WTC11 (cell line): ENCODE data around the gene CLEC16A.

Experiments used
- ATF2 ChIP-seq: sonication (generic); formaldehyde crosslinking; IDR thresholded peaks from 2 replicates; pipeline ENCODE4 v1.8.1; 2022; ENCODE audit warnings: low read depth, missing genetic modification reagents, borderline replicate concordance
- ATF3 ChIP-seq: sonication (generic); formaldehyde crosslinking; conservative IDR thresholded peaks from 2 replicates; pipeline ENCODE4 v1.8.1; 2022; ENCODE audit warnings: mild to moderate bottlenecking, missing genetic modification reagents
- CTCF ChIP-seq: fragments of 200-600 bp; IDR thresholded peaks from 2 replicates; pipeline ENCODE4 v1.8.0; 2022; ENCODE audit warnings: antibody characterized with exemption
- IRF2 ChIP-seq: sonication (generic); formaldehyde crosslinking; IDR thresholded peaks from 2 replicates; pipeline ENCODE4 v1.8.0; 2022; ENCODE audit warnings: low read depth, missing genetic modification reagents, borderline replicate concordance
- NR2C2 ChIP-seq: sonication (generic); formaldehyde crosslinking; IDR thresholded peaks from 2 replicates; pipeline ENCODE4 v1.8.0; 2022; ENCODE audit warnings: mild to moderate bottlenecking, missing genetic modification reagents
- USF2 ChIP-seq: sonication (generic); formaldehyde crosslinking; IDR thresholded peaks from 2 replicates; pipeline ENCODE4 v1.8.1; 2023; ENCODE audit warnings: mild to moderate bottlenecking, missing genetic modification reagents, moderate library complexity
- ZNF138 ChIP-seq: sonication (generic); formaldehyde crosslinking; conservative IDR thresholded peaks from 2 replicates; pipeline ENCODE4 v1.8.1; 2022; ENCODE audit warnings: mild to moderate bottlenecking, moderate library complexity, missing genetic modification reagents
- TF ChIP-seq, protein P1 (sequence below): sonication (generic); formaldehyde crosslinking; IDR thresholded peaks from 2 replicates; pipeline ENCODE4 v1.8.1; 2022; ENCODE audit warnings: low read depth, mild to moderate bottlenecking, moderate library complexity, missing genetic modification reagents, borderline replicate concordance

DNA sequence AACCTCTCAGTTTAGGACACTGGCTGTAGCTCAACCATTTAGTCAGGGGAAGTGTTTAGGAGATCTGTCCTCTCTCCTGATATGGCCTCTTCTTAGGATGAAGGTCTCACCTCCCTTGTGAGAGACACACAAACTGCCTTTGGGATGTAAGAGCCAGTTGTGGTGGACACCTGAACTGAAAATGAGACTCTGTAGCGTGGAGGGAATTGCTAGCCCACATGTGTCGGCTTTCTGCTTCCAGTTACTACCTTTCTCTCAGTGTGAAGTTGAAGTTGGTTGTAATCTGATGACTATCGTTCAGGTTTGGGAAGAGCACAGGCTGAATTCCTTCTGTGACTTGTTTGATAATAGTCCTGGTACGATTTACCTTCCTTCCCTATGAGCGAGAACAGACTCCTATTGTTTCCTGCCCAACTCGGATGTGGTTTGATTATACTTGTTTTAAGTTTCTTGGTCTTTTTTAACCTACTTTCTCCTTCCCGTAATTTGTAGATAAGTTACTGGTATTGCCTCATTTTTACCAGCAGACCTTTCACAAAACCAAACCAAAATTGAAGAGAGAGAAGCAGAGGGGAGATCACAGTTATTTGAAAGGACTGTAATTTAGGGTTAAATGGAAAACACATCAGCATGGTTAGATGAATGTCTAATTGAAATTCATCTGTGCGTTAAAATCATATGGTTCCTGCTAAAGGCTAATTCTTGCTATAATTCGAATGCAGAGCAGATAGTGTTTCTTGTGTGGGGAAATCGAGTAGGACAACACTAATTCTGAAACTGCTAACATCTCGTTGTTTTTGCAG, 43.2 kb downstream of the CLEC16A start:
- TF ChIP-seq CTCF: no peak
- TF ChIP-seq, protein P1, sequence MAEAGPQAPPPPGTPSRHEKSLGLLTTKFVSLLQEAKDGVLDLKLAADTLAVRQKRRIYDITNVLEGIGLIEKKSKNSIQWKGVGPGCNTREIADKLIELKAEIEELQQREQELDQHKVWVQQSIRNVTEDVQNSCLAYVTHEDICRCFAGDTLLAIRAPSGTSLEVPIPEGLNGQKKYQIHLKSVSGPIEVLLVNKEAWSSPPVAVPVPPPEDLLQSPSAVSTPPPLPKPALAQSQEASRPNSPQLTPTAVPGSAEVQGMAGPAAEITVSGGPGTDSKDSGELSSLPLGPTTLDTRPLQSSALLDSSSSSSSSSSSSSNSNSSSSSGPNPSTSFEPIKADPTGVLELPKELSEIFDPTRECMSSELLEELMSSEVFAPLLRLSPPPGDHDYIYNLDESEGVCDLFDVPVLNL (CRISPR knock-in tag): no peak
- no peak for TF ChIP-seq ZNF138 (CRISPR knock-in tag)
- TF ChIP-seq ATF3 (CRISPR knock-in tag): no peak
- no peak for TF ChIP-seq USF2 (CRISPR knock-in tag)
- no peak for TF ChIP-seq ATF2
- no peak for TF ChIP-seq NR2C2 (CRISPR knock-in tag)
- TF ChIP-seq IRF2 (CRISPR knock-in tag): no peak
